ENCODE data around the gene RUSC1.

The RUSC1 gene

DNA sequence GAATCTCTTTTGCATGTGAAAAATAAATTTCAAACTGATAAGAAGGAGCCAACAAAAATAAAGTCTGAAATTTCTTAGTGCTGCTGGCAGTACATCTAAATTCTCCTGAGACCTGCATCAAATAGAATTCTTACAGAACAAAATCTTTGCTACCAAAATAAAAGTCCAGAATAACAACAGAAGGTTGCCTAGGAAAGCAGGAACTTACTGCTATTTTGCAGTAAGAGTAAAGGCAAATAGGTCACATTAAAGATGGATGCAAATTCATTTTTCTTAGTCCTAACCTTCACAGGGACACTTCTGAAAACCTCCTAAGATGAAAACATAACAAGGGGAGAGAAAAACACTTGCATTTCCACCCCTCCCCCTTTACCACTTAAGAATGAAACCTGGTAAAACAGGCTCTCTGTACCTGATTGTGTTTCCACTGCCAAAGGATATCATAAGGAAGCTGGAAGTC lies 59.0 kb downstream of the RUSC1 start:
- peak overlapping the region; percentile 57 for H3K4me3 ChIP-seq (ENCODE audit: low read length)
- peak; percentile 94 for DNase-seq (ENCODE audit: low read depth)
- H3K9me3 ChIP-seq (ENCODE audit: control insufficient read depth, low read length), result no peaks in the 10 kb centered on the region
- H3K4me1 ChIP-seq (ENCODE audit: control insufficient read depth, insufficient read depth, low read length), result peaks cover 22% of the 10 kb centered on the region
- H3K36me3 ChIP-seq (ENCODE audit: control insufficient read depth, insufficient read depth, low read length, severe bottlenecking), result peaks cover 29% of the 10 kb centered on the region
- H3K27me3 ChIP-seq (replicated peaks; ENCODE audit: control insufficient read depth, insufficient read depth, low read length), result no peaks in the 10 kb centered on the region
- H3K9ac ChIP-seq (ENCODE audit: low read length), result peak overlapping the region; percentile 83

All from adipocyte (in vitro differentiated cells).